Measurements from ENCODE around the gene AEN. TPM values are rescaled to one million over a fixed set of nuclear protein-coding genes. Genes with fewer than 3 reads are reported as not detected.
A peak's percentile ranks its signal among the peaks of the same experiment; 100 is the strongest.

The AEN gene
- total RNA-seq, 2 experiments from 2014 or later: 55.5 to 55.7 TPM

DNA sequence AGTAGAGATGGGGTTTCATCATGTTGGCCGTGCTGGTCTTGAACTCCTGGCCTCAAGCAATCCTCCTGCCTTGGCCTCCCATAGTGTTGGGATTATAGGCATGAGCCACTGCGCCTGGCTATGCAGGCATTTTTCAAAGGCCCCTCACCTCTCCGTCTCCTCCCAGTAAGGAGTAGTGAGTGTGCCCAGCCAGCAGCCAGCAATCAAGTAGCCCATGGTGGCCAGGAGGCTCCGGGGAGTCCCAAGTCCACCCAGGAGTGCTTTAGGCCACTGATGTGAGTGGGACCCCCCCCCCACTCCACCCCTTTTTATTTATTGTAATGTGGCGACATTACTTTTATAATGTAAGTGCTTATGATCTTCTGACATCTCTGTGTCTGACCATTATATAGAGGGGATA is 25.8 kb downstream of the AEN start:
- Mint-ChIP-seq H3K4me1 (ENCODE audit: low read depth) (peaks cover 72% of the 10 kb centered on the region), H3K36me3 (peaks cover 12% of the 10 kb centered on the region), H3K27me3 (no peaks in the 10 kb centered on the region), H3K4me3 (no peak overlapping the region), H3K9me3 (no peaks in the 10 kb centered on the region), H3K27ac (no peak overlapping the region)
- intact Hi-C loops (cut with micrococcal nuclease): no loop called here
- CTCF ChIA-PET: no interaction called here
- POLR2A ChIA-PET: no interaction called here
- peak; percentile 4 for DNase-seq

DNA sequence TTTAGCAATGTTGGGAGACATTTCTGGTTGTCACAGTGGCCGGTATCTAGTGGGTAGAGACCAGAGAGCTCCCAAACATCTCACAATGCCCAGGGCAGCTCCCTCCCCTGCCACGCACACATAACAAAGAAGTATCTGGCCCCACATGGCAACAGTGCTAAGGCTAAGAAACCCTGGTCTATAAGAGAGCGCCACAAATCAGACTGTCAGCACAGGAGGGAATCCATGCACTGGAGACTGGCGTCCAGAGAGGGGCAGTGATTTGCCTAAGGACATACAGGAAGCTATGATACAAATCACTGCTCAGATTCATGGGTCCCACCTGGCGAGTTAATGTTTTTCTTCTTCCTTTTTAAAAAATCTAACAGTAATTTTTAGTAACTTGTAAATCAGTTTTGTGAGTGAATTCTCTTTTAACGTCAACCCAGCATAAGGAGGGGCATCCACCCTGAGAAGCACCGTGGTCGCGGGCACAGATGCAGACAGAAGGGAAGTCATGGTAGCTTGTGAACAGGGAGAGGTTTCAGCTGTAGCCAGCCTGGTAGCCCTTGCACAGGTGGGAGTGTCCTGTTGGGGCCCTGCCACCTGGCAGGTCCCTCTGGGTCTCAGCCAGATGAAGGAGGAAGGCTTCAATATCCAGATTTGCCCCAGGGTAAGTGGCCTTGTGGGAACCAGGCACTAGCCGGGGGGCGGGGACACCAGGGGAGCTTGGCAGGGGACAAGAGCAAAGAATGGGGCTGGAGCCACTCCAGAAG is 26.4 kb downstream of the AEN start:
- Mint-ChIP-seq H3K27me3 (no peaks in the 10 kb centered on the region), H3K27ac (peak overlapping the region; percentile 92), H3K4me3 (no peak overlapping the region), H3K36me3 (peaks cover 7% of the 10 kb centered on the region), H3K9me3 (no peaks in the 10 kb centered on the region), H3K4me1 (ENCODE audit: low read depth) (peaks cover 69% of the 10 kb centered on the region)
- CTCF ChIA-PET: no interaction called here
- intact Hi-C loops (cut with micrococcal nuclease): loop anchor here (2.0 kb wide), 1 partner anchor 13 kb away; no protein-coding TSS in a partner anchor
- POLR2A ChIA-PET: interaction anchor here (0.6 kb wide), 1 partner anchor 1546 kb away, joined by 3 read pairs; no protein-coding TSS in a partner anchor
- DNase-seq: peak; percentile 10

GRCh38 chr15:88648357-88649214 is 27.4 kb downstream of the AEN start:
- H3K9me3 Mint-ChIP-seq: no peaks in the 10 kb centered on the region
- peaks cover 6% of the 10 kb centered on the region for H3K36me3 Mint-ChIP-seq
- POLR2A ChIA-PET: no interaction called here
- peak overlapping the region; percentile 46 for H3K4me3 Mint-ChIP-seq
- no peaks in the 10 kb centered on the region for H3K27me3 Mint-ChIP-seq
- intact Hi-C loops (cut with micrococcal nuclease): loop anchor here (2.0 kb wide), 1 partner anchor 14 kb away; no protein-coding TSS in a partner anchor
- CTCF ChIA-PET: interaction anchor here (1.2 kb wide), 1 partner anchor 256 kb away, joined by 5 read pairs; no protein-coding TSS in a partner anchor
- DNase-seq: peak; percentile 59
- H3K27ac Mint-ChIP-seq: peak overlapping the region; percentile 92
- H3K4me1 Mint-ChIP-seq (ENCODE audit: low read depth): peaks cover 73% of the 10 kb centered on the region

GRCh38 chr15:88649286-88649733 is 28.2 kb downstream of the AEN start:
- intact Hi-C loops (cut with micrococcal nuclease): loop anchor here (2.0 kb wide), 1 partner anchor 15 kb away; no protein-coding TSS in a partner anchor
- H3K4me1 Mint-ChIP-seq (ENCODE audit: low read depth): peaks cover 68% of the 10 kb centered on the region
- peak overlapping the region; percentile 92 for H3K27ac Mint-ChIP-seq
- H3K27me3 Mint-ChIP-seq: no peaks in the 10 kb centered on the region
- POLR2A ChIA-PET: interaction anchor here (0.6 to 1.0 kb wide), 4 partner anchors 11 to 25 kb away, joined by 3 to 6 read pairs (median 4); partner anchors contain the start of gene ISG20
- peak; percentile 90 for DNase-seq
- H3K9me3 Mint-ChIP-seq: no peaks in the 10 kb centered on the region
- H3K4me3 Mint-ChIP-seq: peak overlapping the region; percentile 46
- CTCF ChIA-PET: interaction anchor here (1.0 to 1.6 kb wide), 3 partner anchors 15 to 256 kb away, joined by 4 to 9 read pairs (median 5); no protein-coding TSS in a partner anchor
- peaks cover 2% of the 10 kb centered on the region for H3K36me3 Mint-ChIP-seq

- H3K36me3 Mint-ChIP-seq: peaks cover 2% of the 10 kb centered on the region
- intact Hi-C loops (cut with micrococcal nuclease): loop anchor here (2.0 kb wide), 1 partner anchor 15 kb away; no protein-coding TSS in a partner anchor
- DNase-seq: peak; percentile 7
- ChIA-PET CTCF (interaction anchor here (1.0 to 1.6 kb wide), 3 partner anchors 15 to 255 kb away, joined by 4 to 9 read pairs (median 5); no protein-coding TSS in a partner anchor), POLR2A (interaction anchor here (0.5 to 1.0 kb wide), 6 partner anchors 11 to 184 kb away, joined by 3 to 6 read pairs (median 3); partner anchors contain the start of gene ISG20)
- no peaks in the 10 kb centered on the region for H3K9me3 Mint-ChIP-seq
- H3K27ac Mint-ChIP-seq: peak overlapping the region; percentile 92
- no peaks in the 10 kb centered on the region for H3K27me3 Mint-ChIP-seq
- peaks cover 67% of the 10 kb centered on the region for H3K4me1 Mint-ChIP-seq (ENCODE audit: low read depth)
- H3K4me3 Mint-ChIP-seq: peak overlapping the region; percentile 46
These were observed 28.8 kb downstream of the AEN start for GRCh38 chr15:88649753-88650551.

DNA sequence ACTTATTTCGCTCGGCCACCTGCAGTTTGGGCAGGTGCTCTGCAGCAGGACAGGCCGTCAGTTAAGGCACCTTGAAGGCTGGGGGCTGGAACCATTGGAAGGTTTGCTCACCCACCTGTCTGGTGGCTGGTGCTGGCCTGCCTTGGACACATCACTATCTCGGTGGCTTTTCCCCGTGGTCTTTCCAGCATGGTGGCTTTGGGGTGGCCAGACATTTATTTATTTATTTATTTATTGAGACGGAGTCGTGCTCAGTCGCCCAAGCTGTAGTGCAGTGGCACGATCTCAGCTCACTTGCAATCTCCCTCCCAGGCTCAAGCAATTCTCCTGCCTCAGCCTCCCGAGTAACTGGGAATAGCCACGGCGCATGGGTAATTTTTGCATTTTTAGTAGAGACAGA is 29.4 kb downstream of the AEN start:
- intact Hi-C loops (cut with micrococcal nuclease): no loop called here
- Mint-ChIP-seq H3K36me3 (peaks cover 2% of the 10 kb centered on the region), H3K27ac (peak overlapping the region; percentile 48), H3K4me3 (no peak overlapping the region), H3K9me3 (no peaks in the 10 kb centered on the region), H3K4me1 (ENCODE audit: low read depth) (peaks cover 68% of the 10 kb centered on the region), H3K27me3 (no peaks in the 10 kb centered on the region)
- POLR2A ChIA-PET: interaction anchor here (0.5 kb wide), 1 partner anchor 185 kb away, joined by 3 read pairs; no protein-coding TSS in a partner anchor
- DNase-seq: no peak
- CTCF ChIA-PET: interaction anchor here (1.0 to 1.6 kb wide), 2 partner anchors 14 to 26 kb away, joined by 4 to 9 read pairs; no protein-coding TSS in a partner anchor

- Mint-ChIP-seq H3K27ac (peak overlapping the region; percentile 48), H3K4me1 (ENCODE audit: low read depth) (peaks cover 69% of the 10 kb centered on the region), H3K36me3 (peaks cover 2% of the 10 kb centered on the region), H3K27me3 (no peaks in the 10 kb centered on the region), H3K4me3 (no peak overlapping the region), H3K9me3 (no peaks in the 10 kb centered on the region)
- peak; percentile 3 for DNase-seq
- ChIA-PET CTCF (no interaction called here), POLR2A (no interaction called here)
- intact Hi-C loops (cut with micrococcal nuclease): no loop called here
These were observed 30.1 kb downstream of the AEN start for GRCh38 chr15:88651136-88651732.

DNA sequence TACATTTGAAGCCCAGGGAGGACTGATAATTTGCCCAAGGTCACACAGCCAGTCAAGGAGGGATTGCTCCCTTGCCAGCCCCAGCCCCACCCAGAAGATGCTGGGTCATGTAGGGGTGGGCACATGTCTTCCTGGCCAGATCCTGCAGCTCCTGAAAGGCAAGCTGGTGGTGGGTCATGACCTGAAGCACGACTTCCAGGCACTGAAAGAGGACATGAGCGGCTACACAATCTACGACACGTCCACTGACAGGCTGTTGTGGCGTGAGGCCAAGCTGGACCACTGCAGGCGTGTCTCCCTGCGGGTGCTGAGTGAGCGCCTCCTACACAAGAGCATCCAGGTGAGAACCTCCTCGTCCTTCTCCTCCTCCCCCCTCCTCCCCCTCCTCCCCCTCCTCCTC is 30.8 kb downstream of the AEN start:
- POLR2A ChIA-PET: no interaction called here
- CTCF ChIA-PET: interaction anchor here (0.6 kb wide), 2 partner anchors 152 to 364 kb away, joined by 3 read pairs; no protein-coding TSS in a partner anchor
- intact Hi-C loops (cut with micrococcal nuclease): no loop called here
- peak; percentile 9 for DNase-seq
- Mint-ChIP-seq H3K9me3 (no peaks in the 10 kb centered on the region), H3K27ac (no peak overlapping the region), H3K27me3 (no peaks in the 10 kb centered on the region), H3K4me1 (ENCODE audit: low read depth) (peaks cover 70% of the 10 kb centered on the region), H3K36me3 (peaks cover 2% of the 10 kb centered on the region), H3K4me3 (no peak overlapping the region)

DNA sequence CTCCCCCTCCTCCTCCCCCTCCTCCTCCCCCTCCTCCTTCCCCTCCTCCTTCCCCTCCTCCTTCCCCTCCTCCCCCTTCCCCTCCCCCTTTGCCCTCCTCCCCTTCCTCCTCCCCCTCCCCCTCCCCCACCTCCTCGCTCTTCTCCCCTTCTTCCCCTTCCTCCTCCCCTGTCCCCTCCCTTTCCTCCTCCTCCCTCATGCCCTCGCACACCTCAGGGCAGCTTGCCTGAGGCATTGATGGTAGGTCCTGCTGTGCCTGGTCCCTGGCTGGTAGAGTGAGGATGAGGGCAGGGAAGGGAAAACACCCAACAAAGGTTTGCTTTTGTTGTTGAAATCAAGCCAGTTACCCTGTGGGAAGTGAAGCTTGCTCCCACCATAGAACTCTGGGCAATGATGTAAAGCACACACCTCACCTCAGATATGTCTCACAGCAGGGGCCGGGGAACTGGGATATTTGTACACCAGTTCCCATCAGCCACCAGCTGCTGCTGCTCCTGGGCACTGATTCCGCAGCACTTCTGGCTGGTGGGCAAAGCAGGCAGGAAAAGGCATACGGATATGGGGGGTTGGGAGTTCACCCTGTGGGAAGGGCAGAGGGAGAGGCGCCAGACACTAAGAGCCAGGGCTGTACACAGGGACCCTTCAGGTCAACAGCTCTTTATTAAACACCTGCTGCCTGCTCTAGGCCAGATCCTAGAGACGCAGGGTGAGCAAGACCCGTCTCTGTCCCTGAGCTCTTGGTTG is 31.5 kb downstream of the AEN start:
- intact Hi-C loops (cut with micrococcal nuclease): no loop called here
- peaks cover 75% of the 10 kb centered on the region for H3K4me1 Mint-ChIP-seq (ENCODE audit: low read depth)
- H3K27ac Mint-ChIP-seq: peak overlapping the region; percentile 45
- H3K9me3 Mint-ChIP-seq: no peaks in the 10 kb centered on the region
- no peak overlapping the region for H3K4me3 Mint-ChIP-seq
- POLR2A ChIA-PET: no interaction called here
- peak; percentile 8 for DNase-seq
- CTCF ChIA-PET: interaction anchor here (0.6 kb wide), 1 partner anchor 151 kb away, joined by 3 read pairs; no protein-coding TSS in a partner anchor
- H3K36me3 Mint-ChIP-seq: peaks cover 2% of the 10 kb centered on the region
- no peaks in the 10 kb centered on the region for H3K27me3 Mint-ChIP-seq

DNA sequence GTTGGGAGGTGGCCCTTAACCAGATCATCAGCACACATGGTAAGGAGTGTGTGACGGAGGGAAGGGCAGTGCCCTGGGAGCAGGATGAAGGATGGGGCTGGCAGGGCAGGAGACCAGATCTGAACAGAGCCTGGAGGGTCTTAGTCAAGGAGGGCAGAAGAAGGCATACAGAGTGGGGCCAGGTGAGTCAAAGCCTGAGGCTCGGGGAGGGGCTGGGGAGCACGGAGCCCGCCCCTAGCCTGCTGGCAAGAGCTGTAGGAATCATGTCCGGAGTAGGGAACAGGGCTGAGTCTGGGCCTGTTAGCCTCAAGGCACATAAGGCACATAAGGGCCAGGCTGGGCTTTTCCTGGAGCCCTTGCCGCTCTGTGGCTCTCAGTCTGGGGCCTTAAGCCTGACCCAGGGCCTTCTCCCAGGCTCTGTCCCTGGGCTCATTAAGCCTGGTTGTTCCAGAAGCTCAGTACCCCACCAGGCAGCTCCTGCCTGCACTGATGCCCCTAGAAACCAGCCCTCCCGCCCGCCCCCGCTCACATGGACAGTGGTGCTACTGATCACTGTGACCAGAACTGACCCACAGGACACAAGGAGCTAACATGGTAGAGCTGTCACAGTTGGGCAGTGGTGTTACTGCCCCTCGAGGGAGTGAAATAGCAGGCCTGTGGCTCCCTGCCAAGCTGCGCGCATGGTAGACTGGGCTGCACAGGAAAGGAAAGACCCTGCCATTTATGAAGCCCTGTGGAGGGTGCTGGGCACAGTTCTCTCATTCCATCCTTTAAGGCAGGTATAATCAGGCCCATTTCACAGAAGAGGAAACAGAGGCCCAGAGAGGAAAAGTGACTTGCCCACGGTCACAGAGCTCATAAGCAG is 32.3 kb downstream of the AEN start:
- intact Hi-C loops (cut with micrococcal nuclease): no loop called here
- ChIA-PET CTCF (interaction anchor here (0.8 kb wide), 2 partner anchors 29 to 524 kb away, joined by 3 to 4 read pairs; no protein-coding TSS in a partner anchor), POLR2A (no interaction called here)
- H3K36me3 Mint-ChIP-seq: peaks cover 2% of the 10 kb centered on the region
- peak; percentile 4 for DNase-seq
- no peaks in the 10 kb centered on the region for H3K27me3 Mint-ChIP-seq
- H3K4me3 Mint-ChIP-seq: no peak overlapping the region
- H3K9me3 Mint-ChIP-seq: no peaks in the 10 kb centered on the region
- H3K27ac Mint-ChIP-seq: no peak overlapping the region
- H3K4me1 Mint-ChIP-seq (ENCODE audit: low read depth): peaks cover 71% of the 10 kb centered on the region

All from activated CD4-positive, alpha-beta memory T cell treated with anti-CD3 and anti-CD28 coated beads for 36 hours (primary cell).